Bronchial epithelial cell (primary cell): ENCODE measurements around the gene ALDH3B2. TPM values are rescaled to one million over a fixed set of nuclear protein-coding genes. Genes with fewer than 3 reads are reported as not detected.
A peak's percentile ranks its signal among the peaks of the same experiment; 100 is the strongest.

Experiments used
- DNase-seq: peaks from one replicate; pipeline ENCODE4 v3.0.0-alpha.2; 2010; ENCODE audit warnings: low read depth
- FAIRE-seq: peaks from 2 replicates; lab custom pipeline; 2011; peaks lifted over from hg19 to GRCh38; lab: Jason Lieb, UNC
- H3K27me3 ChIP-seq: 2 replicates; pipeline ENCODE4 v1.5.1; 2011; ENCODE audit warnings: low read length; ENCODE audit not compliant: control insufficient read depth, insufficient read depth
- H3K36me3 ChIP-seq: 2 replicates; pipeline ENCODE4 v1.5.1; 2011; ENCODE audit warnings: low read length; ENCODE audit not compliant: control insufficient read depth, insufficient read depth
- H3K4me3 ChIP-seq: 2 replicates; pipeline ENCODE4 v1.5.1; 2011; ENCODE audit warnings: mild to moderate bottlenecking, low read depth, low read length, control low read depth
- total RNA-seq: library from RNA; depleted of rRNA; stranded (reverse); fragments of >200 nt; gene quantifications from 2 replicates; pipeline ENCODE4 v1.2.1, GENCODE V29; 2014
- TF ChIP-seq, protein P1 (sequence below): IDR thresholded peaks from 2 replicates; pipeline ENCODE4 v1.5.1; 2011; ENCODE audit warnings: mild to moderate bottlenecking, moderate library complexity, low read length, control low read depth, inconsistent platforms; ENCODE audit not compliant: insufficient read depth, severe bottlenecking

Gene ALDH3B2
- total RNA-seq, 1 donor from 2014 or later, result 17.9 TPM

DNA sequence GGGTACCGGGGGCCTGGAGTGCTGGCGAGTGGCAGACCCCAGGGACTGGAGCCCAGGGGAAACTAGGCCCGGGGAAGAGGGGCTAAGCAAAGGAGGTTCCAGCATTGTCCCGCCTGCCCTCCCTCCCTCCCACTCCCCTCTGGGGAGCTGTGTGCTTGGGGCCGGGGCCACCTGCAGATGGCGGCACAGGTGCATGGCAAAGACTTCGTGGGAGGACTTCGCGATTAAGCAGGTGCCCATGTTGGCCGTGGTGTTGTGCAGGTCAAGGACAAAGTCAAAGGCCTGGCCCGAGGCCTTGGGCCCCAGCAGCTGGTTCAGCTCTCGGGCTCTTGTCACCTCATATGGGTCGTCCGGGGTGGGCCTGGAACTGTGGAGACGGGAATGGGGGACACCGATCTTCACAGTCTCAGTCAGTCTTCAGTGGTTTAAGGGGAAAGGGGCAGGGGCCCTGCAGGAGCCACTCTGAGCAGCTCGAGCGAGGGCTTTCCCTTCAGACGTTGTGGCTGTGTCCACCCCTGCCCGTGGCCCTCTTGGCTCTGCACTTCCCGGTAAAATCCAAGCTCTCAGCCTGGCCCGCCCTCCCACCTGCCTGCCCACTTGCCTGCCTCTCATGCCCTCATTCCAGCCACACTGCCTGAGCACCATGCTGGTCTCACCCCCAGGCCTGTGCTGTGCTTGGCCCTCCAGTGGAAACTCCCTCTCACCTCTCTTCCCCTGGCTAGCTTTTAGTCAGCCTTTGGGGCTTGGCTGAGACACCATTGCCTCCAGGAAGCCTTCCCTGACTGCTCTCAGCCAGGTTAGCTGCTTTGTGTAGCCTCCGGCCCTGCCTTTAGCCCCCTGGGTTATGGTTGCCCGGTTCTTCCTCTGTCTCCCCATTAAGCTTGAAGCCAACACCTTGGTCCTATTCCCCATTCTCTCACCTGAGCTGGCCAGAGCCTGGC is 28.6 kb downstream of the ALDH3B2 start:
- FAIRE-seq (no peak), DNase-seq (no peak)
- Histone ChIP-seq H3K27me3 (no peaks in the 10 kb centered on the region), H3K36me3 (no peaks in the 10 kb centered on the region), H3K4me3 (no peak overlapping the region)
- TF ChIP-seq, protein P1, sequence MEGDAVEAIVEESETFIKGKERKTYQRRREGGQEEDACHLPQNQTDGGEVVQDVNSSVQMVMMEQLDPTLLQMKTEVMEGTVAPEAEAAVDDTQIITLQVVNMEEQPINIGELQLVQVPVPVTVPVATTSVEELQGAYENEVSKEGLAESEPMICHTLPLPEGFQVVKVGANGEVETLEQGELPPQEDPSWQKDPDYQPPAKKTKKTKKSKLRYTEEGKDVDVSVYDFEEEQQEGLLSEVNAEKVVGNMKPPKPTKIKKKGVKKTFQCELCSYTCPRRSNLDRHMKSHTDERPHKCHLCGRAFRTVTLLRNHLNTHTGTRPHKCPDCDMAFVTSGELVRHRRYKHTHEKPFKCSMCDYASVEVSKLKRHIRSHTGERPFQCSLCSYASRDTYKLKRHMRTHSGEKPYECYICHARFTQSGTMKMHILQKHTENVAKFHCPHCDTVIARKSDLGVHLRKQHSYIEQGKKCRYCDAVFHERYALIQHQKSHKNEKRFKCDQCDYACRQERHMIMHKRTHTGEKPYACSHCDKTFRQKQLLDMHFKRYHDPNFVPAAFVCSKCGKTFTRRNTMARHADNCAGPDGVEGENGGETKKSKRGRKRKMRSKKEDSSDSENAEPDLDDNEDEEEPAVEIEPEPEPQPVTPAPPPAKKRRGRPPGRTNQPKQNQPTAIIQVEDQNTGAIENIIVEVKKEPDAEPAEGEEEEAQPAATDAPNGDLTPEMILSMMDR, result no peak

DNA sequence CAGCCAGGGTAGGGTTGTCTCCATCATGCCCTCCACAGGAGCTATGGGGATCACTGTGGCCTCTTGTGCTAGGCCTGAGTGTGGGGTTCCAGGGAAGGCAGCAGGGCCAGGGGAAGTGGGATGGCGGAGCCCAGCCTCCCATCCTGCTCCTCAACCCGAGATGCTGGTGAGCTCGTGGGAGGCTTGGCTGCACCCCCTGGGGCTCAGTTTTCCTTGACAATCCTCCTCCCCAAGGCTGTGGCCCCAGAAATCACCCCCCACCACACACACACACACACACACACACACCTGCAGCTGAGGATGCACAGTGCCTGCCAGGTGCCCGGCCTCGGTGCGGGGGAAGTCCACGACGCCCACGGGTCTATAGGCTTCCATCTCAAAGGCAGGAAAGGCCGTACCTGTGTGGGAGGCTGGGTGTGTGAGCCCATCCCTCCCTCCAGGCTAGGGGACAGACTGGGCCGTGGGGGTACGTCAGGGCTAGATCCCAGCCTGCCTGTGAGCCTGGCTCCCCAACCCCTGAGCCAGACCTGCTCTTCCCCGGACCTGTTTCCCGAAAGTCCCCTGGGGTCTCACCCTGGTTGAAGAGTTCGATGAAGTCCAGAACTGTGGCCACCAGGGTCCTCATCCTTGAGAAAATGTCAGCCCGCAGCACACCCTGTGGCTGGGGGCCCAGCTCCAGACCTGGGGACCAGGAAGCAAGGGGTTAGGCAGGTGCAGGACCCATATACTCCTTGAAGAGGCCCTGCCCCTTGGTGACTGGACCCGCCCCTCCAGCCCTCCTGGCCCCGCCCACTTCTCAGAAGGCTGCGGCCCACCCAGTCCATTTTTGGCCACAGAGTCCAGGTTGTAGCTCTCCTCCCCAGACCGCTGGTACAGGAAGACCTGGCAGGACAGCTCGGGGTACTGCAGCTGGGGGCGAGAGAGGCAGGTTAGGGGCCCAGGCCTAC is 29.7 kb downstream of the ALDH3B2 start:
- Histone ChIP-seq H3K4me3 (no peak overlapping the region), H3K36me3 (no peaks in the 10 kb centered on the region), H3K27me3 (no peaks in the 10 kb centered on the region)
- TF ChIP-seq, protein P1, result no peak
- DNase-seq (no peak), FAIRE-seq (no peak)

DNA sequence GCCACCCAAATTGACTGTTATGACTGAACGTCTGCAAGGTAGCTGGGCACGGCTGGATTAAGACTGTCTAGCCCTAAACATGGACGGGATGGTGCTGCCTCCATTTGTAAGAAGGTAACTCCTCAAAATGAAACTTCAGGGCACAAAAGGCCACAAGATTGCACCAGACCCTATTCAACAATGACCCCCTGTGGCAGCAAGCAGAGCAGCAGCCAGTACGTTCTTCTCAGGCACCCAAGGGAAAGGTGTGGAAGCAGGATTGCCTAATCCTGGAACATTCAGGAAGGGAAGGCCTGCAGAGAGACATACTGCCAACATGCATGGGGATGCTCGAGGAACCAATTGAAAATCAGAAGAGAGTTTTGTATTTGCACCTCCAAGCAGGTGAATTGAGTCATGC is 30.4 kb downstream of the ALDH3B2 start:
- H3K4me3 ChIP-seq, result no peak overlapping the region
- FAIRE-seq (no peak), DNase-seq (peak; percentile 28)
- no peaks in the 10 kb centered on the region for H3K36me3 ChIP-seq
- TF ChIP-seq, protein P1, result peak; percentile 48
- H3K27me3 ChIP-seq, result no peaks in the 10 kb centered on the region

DNA sequence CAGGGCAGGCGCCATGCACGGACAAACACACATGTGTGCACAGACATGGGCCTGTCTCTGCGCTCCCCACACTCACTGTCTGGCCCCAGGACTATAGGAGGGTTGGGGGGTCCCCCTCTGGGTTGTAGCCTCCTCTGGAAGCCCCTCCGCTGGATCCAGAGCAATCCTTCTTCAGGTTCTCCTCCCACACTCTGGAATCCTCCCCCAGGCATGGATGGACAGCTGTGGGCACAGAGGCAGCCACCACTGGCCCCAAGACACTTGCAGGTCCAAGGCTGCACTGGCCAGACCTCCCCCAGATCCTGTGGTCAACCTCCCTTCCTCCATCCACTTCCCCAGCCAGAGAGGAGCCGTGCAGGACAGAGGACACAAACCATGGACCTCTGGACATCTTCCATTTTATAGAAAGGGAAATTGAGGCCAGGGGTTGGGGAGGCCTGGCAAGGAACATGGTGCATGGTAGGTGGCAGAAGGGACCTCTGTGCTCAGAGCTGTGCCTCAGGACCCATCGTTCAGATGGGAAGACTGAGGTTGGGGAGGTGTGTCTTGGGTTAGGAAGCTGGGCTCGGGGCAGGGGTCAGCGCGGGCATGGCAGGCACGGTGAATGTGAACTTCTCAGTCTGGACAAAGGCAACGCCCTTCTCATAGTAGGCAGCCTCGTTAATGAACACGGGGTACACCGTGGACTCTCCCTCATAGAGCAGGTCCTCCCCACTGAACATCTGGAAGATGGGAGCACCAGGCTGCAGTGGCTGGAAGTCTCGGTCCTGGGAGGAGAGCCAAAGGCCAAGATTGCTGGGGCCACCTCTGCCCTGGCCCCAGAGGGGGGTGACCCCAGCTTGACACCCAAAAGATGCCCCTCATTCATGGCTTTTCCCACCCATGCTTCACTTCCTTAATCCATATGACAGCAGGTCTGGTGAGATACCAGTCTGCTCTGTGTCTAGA is 32.0 kb downstream of the ALDH3B2 start:
- Histone ChIP-seq H3K36me3 (no peaks in the 10 kb centered on the region), H3K27me3 (no peaks in the 10 kb centered on the region), H3K4me3 (no peak overlapping the region)
- FAIRE-seq, result no peak
- no peak for DNase-seq
- TF ChIP-seq, protein P1, result no peak
